Thoracic aorta (tissue), 2 donors: ENCODE data around the gene UPF1. TPM values are rescaled to one million over a fixed set of nuclear protein-coding genes. Genes with fewer than 3 reads are reported as not detected.
A peak's percentile ranks its signal among the peaks of the same experiment; 100 is the strongest.

Source experiments
- ATAC-seq: fragments of 150-250 bp; one replicate; pipeline ENCODE4 v1.8.0; 2017; ENCODE audit warnings: low read depth; ENCODE audit not compliant: insufficient number of reproducible peaks, low FRiP score
- DNase-seq: peaks from one replicate; pipeline ENCODE4 v3.0.0-alpha.2; 2020; ENCODE audit warnings: low spot score
- H3K27ac ChIP-seq, 2 donors: fragments of 200-600 bp; sonication (generic); 1 replicate in 1 of 2; 2 replicates in 1 of 2; pipeline ENCODE4 v1.5.1; 2016; ENCODE audit warnings: mild to moderate bottlenecking in 2 of 2, moderate library complexity in 2 of 2
- H3K27me3 ChIP-seq: fragments of 200-600 bp; sonication (generic); replicated peaks from 2 replicates; pipeline ENCODE4 v1.6.0; 2016; ENCODE audit warnings: mild to moderate bottlenecking; ENCODE audit not compliant: insufficient read depth
- H3K36me3 ChIP-seq: fragments of 200-600 bp; sonication (generic); one replicate; pipeline ENCODE4 v1.5.1; 2016
- H3K4me1 ChIP-seq, 2 donors: fragments of 200-600 bp; sonication (generic); 1 replicate in 1 of 2; 2 replicates in 1 of 2; pipeline versions ENCODE4 v1.5.1 to v1.6.0; 2016; ENCODE audit warnings: low read depth in 2 of 2, mild to moderate bottlenecking in 1 of 2; ENCODE audit not compliant: control insufficient read depth in 1 of 2
- H3K4me3 ChIP-seq: fragments of 200-600 bp; sonication (generic); 2 replicates; pipeline ENCODE4 v1.5.1; 2016; ENCODE audit warnings: mild to moderate bottlenecking
- H3K9me3 ChIP-seq: fragments of 200-600 bp; sonication (generic); 2 replicates; pipeline ENCODE4 v1.5.1; 2016
- total RNA-seq, 2 donors: library from RNA; depleted of rRNA; stranded (reverse); fragments of >200 nt; gene quantifications; one replicate each; pipeline versions ENCODE4 v1.1.0 to v1.2.3, GENCODE V29; 2016
- TF ChIP-seq, protein P1 (sequence below): fragments of 200-600 bp; sonication (generic); IDR thresholded peaks from one replicate; pipeline ENCODE4 v1.5.1; 2019; ENCODE audit warnings: antibody characterized with exemption

Gene UPF1
- total RNA-seq, 2 donors from 2014 or later: 56.5 to 95.2 TPM

DNA sequence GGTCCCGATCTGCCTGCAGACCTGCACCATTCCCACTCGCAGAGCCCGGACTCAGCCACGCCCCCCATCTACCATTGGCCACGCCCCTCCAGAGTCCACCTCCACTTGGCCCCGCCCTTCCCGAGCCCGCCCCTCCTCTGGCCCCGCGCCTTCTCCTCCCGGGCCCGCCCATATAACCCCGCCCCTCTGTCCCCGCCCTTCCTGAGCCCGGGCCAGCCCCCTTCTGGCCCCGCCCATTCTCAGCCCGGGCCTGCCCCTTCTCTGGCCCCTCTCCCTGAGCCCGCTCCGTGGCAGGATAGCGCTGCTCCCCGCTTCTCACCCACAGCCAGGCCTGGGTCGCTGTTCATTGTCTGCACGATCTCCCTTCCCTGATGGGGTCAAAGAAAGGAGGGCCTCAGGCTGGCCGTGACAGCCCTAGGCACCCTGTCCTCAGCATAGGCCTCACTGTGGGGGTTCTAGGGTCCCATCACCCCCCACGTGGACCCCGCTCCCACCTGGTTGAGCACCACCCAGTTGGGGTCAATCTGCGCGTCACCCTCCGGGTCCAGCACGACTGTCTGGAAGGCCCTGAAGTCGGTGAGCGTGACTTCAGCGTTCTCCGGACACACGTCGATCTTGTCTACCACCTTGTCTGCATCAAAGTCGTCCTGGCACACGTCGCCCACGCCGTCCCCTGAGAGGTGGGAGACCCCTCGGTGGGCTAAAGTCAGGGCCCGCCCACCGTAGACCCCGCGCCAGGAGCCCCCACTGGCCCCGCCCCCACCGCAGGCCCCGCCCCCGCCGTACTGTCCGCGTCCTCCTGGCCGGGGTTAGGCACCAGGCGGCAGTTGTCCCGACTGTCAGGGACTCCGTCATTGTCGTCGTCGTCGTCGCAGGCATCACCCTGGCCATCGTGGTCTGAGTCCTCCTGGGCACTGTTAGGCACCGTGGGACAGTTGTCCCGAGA is 46.3 kb upstream of the UPF1 start:
- Histone ChIP-seq H3K4me1 (peaks cover 14 to 34% of the 10 kb centered on the region in 2 donors), H3K36me3 (no peaks in the 10 kb centered on the region), H3K4me3 (peak overlapping the region; percentile 37), H3K27ac (no peak overlapping the region), H3K27me3 (peaks cover 19% of the 10 kb centered on the region), H3K9me3 (no peaks in the 10 kb centered on the region)
- DNase-seq: no peak
- TF ChIP-seq, protein P1, sequence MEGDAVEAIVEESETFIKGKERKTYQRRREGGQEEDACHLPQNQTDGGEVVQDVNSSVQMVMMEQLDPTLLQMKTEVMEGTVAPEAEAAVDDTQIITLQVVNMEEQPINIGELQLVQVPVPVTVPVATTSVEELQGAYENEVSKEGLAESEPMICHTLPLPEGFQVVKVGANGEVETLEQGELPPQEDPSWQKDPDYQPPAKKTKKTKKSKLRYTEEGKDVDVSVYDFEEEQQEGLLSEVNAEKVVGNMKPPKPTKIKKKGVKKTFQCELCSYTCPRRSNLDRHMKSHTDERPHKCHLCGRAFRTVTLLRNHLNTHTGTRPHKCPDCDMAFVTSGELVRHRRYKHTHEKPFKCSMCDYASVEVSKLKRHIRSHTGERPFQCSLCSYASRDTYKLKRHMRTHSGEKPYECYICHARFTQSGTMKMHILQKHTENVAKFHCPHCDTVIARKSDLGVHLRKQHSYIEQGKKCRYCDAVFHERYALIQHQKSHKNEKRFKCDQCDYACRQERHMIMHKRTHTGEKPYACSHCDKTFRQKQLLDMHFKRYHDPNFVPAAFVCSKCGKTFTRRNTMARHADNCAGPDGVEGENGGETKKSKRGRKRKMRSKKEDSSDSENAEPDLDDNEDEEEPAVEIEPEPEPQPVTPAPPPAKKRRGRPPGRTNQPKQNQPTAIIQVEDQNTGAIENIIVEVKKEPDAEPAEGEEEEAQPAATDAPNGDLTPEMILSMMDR: no peak
- no peak for ATAC-seq

DNA sequence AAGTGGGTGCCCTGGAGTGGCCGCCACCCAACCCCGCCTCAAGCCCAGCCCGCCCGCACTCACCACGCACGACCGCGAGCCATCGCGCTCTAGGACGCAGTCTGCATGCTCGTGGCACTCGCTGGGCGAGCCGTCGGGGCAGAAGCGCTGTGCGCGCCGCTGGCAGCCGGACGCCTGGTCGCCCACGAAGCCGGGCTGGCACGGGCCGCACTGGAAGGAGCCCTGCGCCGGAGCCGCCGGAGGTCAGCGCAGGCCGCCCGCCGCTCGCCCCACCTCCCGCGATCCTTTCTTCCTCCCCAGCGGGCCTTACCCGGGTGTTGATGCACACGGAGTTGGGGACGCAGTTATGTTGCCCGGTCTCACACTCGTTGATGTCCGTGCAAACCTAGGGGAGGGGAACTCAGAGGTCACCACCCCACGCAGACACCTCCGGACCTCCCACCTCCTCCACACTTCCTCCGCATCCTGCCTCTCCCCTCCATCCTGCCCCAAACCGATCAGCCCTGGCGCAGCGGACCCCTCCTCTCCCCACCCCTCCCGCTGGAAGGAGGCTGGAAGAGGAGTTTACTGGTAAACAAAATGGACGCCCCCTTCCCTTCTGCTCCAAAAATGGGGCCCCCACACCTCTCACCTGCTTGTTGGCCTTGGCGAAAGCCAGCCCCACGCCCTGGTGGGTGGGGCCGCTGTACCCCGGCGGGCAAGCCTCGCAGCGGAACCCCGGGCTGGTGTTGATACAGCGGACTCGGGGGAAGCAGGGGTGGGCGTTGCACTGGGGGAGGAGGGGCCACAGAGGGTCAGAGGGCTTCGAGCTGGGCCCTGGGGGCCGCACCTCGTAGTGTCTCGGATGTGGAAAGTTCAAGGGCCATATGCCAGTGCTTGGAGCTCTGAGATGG is 43.0 kb upstream of the UPF1 start:
- DNase-seq (no peak), ATAC-seq (no peak)
- H3K4me3 ChIP-seq: peak overlapping the region; percentile 55
- TF ChIP-seq, protein P1: no peak
- peak overlapping the region in 1 of 2 donors; percentile 41 for H3K27ac ChIP-seq
- no peaks in the 10 kb centered on the region for H3K9me3 ChIP-seq
- peaks cover 26% of the 10 kb centered on the region for H3K27me3 ChIP-seq
- H3K36me3 ChIP-seq: no peaks in the 10 kb centered on the region
- peaks cover 18 to 43% of the 10 kb centered on the region in 2 donors for H3K4me1 ChIP-seq

DNA sequence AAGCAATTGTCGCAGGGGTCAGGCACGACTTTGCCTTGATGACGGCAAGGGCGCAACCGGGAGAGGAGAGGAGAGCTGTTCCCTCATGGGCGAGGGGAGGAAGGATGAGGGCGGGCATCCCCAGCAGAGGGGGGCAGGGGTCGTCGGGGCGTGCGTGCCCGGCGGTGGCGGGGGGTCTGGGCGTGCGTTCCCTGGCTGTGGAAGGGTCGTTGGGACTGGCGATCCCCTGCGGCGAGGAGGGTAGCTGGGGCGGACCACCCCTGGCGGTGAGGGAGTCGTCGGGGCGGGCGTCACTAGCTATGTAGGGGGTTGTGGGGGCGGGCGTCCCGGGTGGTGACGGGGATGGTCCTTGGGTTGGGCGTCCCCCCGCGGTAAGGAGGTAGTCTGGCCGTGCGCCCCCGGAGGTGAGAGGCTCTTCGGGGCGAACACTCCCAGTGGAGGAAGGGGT is 42.3 kb upstream of the UPF1 start:
- Histone ChIP-seq H3K4me3 (peak overlapping the region; percentile 55), H3K9me3 (no peaks in the 10 kb centered on the region), H3K27me3 (peaks cover 26% of the 10 kb centered on the region), H3K4me1 (peaks cover 18 to 43% of the 10 kb centered on the region in 2 donors), H3K27ac (peak overlapping the region in 1 of 2 donors; percentile 41), H3K36me3 (no peaks in the 10 kb centered on the region)
- TF ChIP-seq, protein P1: no peak
- DNase-seq (no peak), ATAC-seq (no peak)

DNA sequence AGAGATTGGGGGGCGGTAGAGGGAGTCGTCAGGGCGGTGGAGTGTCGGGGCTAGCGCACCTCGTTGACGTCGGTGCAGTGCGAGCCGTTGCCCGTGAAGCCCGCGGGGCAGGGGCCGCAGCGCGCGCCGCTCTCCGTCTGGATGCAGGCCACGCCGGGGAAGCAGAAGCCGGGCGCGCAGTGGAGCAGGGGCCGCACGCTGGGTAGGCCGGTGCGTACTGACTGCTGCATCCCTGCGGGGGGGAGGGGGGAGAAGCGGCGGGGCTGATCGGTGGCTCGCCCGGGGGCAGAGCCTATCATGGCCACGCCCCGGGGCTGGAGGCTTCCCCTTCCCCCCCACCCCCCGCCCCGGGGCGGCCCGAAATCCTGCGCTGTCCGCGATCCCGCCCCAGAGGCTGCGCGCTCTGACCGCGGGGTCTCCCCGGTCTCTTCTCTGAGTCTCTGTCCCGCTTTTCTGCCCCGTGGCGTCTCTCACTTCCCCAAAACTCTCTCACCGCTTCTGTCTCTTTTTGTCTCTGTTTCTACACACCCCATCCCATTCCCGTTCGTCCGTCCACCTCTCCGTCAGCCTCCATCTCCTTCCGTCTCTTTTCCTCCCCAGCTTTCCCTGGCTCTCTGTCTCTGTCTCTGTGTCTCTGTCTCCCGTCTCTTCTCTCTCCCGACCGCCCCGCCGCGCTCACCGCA is 41.7 kb upstream of the UPF1 start:
- no peaks in the 10 kb centered on the region for H3K9me3 ChIP-seq
- H3K27ac ChIP-seq: no peak overlapping the region
- ATAC-seq (no peak), DNase-seq (no peak)
- peaks cover 26% of the 10 kb centered on the region for H3K27me3 ChIP-seq
- TF ChIP-seq, protein P1: no peak
- H3K4me3 ChIP-seq: peak overlapping the region; percentile 55
- H3K36me3 ChIP-seq: no peaks in the 10 kb centered on the region
- peaks cover 18 to 43% of the 10 kb centered on the region in 2 donors for H3K4me1 ChIP-seq
